GM19239 (cell line): Measurements from ENCODE around the gene SPEM1.
"Not testable (repeated sequence)": the region's sequence is repeated elsewhere in the genome, so short reads cannot be mapped to it uniquely, and the experiment has no call there.

Experiments used
- DNase-seq: peaks from one replicate; pipeline ENCODE4 v3.0.0; 2011; ENCODE audit warnings: low spot score; ENCODE audit not compliant: insufficient read length
- FAIRE-seq: peaks from 2 replicates; lab custom pipeline; 2011; peaks lifted over from hg19 to GRCh38; lab: Jason Lieb, UNC

Gene SPEM1

GRCh38 chr17:7466318-7466638 lies 46.2 kb downstream of the SPEM1 start:
- DNase-seq (no peak), FAIRE-seq (no peak)

GRCh38 chr17:7466639-7467341 lies 46.7 kb downstream of the SPEM1 start:
- FAIRE-seq (no peak), DNase-seq (no peak)

- FAIRE-seq (no peak), DNase-seq (no peak)
Observed at GRCh38 chr17:7467498-7467897, 47.4 kb downstream of the SPEM1 start.

GRCh38 chr17:7468290-7468689 lies 48.2 kb downstream of the SPEM1 start:
- FAIRE-seq, result no peak
- no peak for DNase-seq

GRCh38 chr17:7468804-7469389 lies 48.8 kb downstream of the SPEM1 start:
- FAIRE-seq, result no peak
- DNase-seq, result no peak

- DNase-seq, FAIRE-seq: not testable (repeated sequence)
Observed at GRCh38 chr17:7469843-7470242, 49.7 kb downstream of the SPEM1 start.

- DNase-seq, FAIRE-seq: not testable (repeated sequence)
Observed at GRCh38 chr17:7470457-7470973, 50.4 kb downstream of the SPEM1 start.
